ENCODE results near the gene SRCIN1.

Gene SRCIN1

GRCh38 chr17:38609280-38610031, 3.7 kb upstream of the SRCIN1 start:
- ATAC-seq = no peak
- TF ChIP-seq ZFP30 (CRISPR knock-in tag; IDR thresholded peaks at IDR 0.05) (no peak), CREB5 (CRISPR knock-in tag; IDR thresholded peaks at IDR 0.05; ENCODE audit: low read depth) (no peak), ZNF8 (CRISPR knock-in tag; IDR thresholded peaks at IDR 0.05) (no peak), SNAI2 (CRISPR knock-in tag; IDR thresholded peaks at IDR 0.05) (no peak), RARB (CRISPR knock-in tag; IDR thresholded peaks at IDR 0.05) (no peak), ZNF70 (CRISPR knock-in tag; IDR thresholded peaks at IDR 0.05) (no peak), PATZ1 (CRISPR knock-in tag; IDR thresholded peaks at IDR 0.05; ENCODE audit: borderline replicate concordance) (no peak), BACH2 (CRISPR knock-in tag; IDR thresholded peaks at IDR 0.05; ENCODE audit: borderline replicate concordance) (no peak), TOX (CRISPR knock-in tag; IDR thresholded peaks at IDR 0.05; ENCODE audit: borderline replicate concordance) (no peak), CSRNP3 (CRISPR knock-in tag; IDR thresholded peaks at IDR 0.05) (no peak), POU6F1 (CRISPR knock-in tag; IDR thresholded peaks at IDR 0.05; ENCODE audit: borderline replicate concordance, low read depth) (no peak), ESRRG (CRISPR knock-in tag; IDR thresholded peaks at IDR 0.05) (no peak), TCF4 (CRISPR knock-in tag; IDR thresholded peaks at IDR 0.05; ENCODE audit: borderline replicate concordance) (no peak)

GRCh38 chr17:38608648-38609047, 2.9 kb upstream of the SRCIN1 start:
- ATAC-seq = no peak
- no peak for TF ChIP-seq TSHZ2 (CRISPR knock-in tag; IDR thresholded peaks at IDR 0.05)
- TF ChIP-seq CSDC2 (CRISPR knock-in tag; IDR thresholded peaks at IDR 0.05) = no peak
- TF ChIP-seq ISL1 (CRISPR knock-in tag; IDR thresholded peaks at IDR 0.05) = no peak
- no peak for TF ChIP-seq ZNF565 (CRISPR knock-in tag; conservative IDR thresholded peaks at IDR 0.05; ENCODE audit: low read depth)
- TF ChIP-seq TCF4 (CRISPR knock-in tag; IDR thresholded peaks at IDR 0.05; ENCODE audit: borderline replicate concordance) = no peak
- TF ChIP-seq ZC3H10 (CRISPR knock-in tag; IDR thresholded peaks at IDR 0.05) = no peak
- no peak for TF ChIP-seq PATZ1 (CRISPR knock-in tag; IDR thresholded peaks at IDR 0.05; ENCODE audit: borderline replicate concordance)
- no peak for TF ChIP-seq CREB5 (CRISPR knock-in tag; IDR thresholded peaks at IDR 0.05; ENCODE audit: low read depth)

All from SK-N-SH treated with all-trans-retinoic acid at 6 μM for 48 hours (cell line).